Endothelial cell of hepatic sinusoid (primary cell): Measurements from ENCODE around the gene TEAD4.

ENCODE experiments used
- in situ Hi-C: cut with HindIII; loops from 2 replicates; pipeline ENCODE4 v1.10.0; 2017; ENCODE audit warnings: low sequenced_read_pairs

TEAD4 gene

DNA sequence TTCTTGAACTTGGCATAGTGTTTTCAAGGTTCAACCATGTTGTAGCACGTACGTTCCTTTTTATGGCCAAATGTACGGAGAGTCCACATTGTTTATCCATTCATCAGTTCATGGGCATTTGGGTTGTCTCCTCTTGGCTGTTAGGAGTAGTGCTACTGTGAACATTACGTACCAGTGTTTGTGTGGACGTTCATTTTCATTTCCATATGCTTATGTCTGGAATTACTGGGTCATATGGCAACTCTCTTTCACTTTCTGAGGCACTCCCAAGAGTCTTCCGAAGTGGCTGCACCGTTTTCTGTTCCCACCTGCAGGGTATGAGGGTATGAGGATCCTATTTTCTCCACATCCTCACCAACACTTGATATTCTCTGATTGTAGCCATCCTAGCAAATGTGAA lies 68.9 kb downstream of the TEAD4 start:
- in situ Hi-C loops = no loop called here

DNA sequence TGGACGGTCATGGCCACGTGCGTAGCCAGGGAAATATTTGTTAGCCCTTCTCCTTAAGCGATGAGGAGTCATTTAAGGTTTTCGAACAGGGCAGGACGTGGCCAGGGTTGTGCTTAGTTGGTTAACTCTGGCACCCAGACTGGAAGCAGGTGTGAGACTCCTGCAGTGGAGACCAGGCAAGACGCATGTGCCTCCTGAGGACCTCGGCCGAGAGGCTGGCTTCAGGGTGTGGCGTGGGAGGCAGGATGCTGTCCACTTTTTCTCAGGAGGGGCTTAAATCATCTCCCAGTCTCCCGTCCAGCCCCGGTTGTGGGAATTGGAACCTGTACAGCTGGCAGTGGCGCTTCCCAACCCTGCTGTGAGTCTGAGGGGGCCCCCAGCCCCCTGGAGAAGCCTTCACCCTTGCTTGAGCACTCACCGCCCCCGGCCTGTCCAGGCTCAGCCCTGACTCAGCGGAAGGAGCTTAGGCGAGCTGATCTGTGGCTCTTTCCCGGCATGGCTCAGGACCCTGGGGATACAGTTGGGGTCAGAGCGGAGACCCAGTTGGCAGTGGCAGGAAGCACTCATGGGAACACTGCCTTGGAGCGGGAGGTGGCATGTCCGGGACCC lies 71.7 kb downstream of the TEAD4 start:
- in situ Hi-C loops = no loop called here

GRCh38 chr12:3032161-3032560 lies 73.0 kb downstream of the TEAD4 start:
- in situ Hi-C loops = no loop called here

DNA sequence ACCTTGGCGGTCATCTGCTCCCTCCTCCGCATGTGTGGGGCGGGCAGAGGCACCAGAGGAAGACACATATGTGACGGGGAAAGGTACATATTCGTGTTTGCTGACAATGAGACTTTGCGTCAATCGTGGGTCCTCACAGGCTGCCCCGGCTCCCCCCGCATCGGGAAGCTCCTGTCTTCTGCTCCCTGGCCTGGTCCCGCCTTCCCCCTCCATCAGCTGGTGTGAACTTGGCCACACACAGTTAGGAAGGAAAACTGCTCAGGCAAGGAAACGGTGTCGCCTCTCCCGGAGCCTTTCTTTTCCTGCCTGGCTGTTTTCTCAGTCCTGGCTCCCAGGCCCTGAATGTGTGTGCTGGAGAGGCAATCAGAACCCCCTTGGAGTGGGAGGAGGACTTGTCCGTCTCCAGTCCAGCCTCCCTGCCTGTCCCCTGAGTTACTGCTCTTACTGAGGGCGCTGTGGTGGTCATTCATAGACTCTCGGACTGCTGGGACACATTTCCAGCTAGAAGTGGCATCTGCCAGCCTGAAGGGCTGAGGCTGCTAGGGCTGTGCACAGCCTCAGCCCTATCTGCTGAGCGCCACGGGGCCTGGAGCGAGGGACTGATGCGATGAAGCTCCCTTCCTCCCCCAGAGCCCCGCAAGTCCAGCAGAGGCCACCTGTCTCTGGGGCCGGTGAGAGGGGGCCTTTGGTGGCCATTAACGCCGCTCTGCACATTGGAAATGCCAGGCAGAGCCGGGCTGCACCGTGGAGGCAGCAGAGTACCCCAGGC lies 73.8 kb downstream of the TEAD4 start:
- in situ Hi-C loops = no loop called here

- in situ Hi-C loops = no loop called here
Measured at GRCh38 chr12:3033539-3033867, 74.3 kb downstream of the TEAD4 start.

- in situ Hi-C loops = no loop called here
Measured at GRCh38 chr12:3034067-3034750, 75.0 kb downstream of the TEAD4 start.

DNA sequence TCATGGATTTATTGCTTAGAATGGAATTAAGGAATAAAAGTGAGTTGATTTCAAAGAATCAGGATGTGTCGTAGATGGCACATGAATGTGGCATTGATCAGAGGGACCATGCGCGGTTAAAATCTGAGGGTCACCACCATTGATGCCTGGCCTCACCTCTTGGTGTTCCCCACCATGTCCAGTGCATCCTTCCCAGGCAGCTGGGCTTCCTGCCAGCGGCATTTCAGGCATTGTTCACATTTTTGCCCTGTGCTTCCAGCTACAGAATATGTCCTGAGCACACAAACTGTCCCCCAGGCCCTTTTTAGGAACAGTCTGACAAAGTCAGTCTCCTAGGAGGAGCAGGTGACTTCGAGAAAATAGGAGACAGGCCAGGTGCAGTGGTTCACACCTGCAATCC lies 76.0 kb downstream of the TEAD4 start:
- in situ Hi-C loops = no loop called here

DNA sequence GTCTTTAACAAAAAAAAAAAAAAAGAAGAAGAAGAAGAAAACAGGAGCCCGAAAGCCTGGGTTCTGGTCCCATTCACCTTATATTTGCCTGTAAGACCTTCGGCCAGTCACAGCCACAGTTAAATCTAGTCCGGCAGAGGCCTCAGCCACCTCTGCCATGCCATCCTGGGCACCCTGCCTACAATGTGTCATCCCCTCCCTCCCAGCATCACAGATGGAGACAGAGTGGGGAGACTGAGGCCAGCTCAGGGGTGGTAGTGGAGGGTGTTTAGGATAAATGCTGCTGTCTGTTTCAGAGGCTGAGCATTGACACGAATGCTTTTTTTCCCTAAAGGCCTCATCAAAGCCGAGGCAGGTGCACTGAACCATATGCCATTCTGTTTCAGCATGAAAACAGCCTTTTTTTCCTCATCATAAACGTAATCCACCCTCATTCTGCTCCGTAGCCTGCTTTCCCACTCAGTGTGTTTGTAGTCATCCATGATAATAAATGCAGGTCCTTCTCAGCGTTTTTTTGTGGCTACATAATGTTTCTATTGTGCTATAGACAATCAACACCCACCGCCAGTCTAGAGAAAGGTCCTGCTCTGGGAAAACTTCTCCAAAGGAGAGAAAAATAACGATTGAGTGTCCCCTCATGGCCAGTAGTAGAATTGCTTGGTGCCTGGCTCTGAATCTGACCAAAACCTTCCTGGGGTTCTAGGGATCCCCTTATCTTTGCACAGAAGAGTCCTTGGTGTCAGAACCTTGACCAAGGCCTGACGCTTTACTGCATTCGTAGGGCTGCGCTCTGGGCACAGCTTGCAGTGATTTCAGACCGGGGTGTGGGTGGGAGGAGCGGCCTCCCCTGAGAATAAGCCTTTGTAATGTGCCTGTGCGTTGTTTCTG lies 76.9 kb downstream of the TEAD4 start:
- in situ Hi-C loops = no loop called here

GRCh38 chr12:3036901-3037600 lies 77.9 kb downstream of the TEAD4 start:
- in situ Hi-C loops = no loop called here

DNA sequence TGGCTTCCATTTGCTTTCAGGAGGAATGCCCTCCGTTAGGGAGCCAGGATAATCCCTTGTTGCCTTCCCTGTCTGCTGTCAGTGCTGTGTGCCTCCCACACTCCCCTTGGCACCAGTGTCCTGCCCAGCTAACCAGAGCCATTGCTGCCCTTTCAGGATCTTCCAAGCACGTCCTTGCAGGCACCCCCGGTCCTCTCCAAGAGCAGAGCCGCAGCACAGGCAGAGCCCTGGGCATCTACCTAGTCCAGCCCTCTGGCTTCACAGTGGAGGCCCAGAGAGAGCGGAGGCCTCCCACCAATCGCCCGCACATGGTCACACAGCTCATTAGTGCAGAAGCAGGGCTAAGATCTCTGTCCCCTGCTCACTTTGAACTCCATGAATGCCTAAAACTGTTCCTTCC lies 79.0 kb downstream of the TEAD4 start:
- in situ Hi-C loops = no loop called here

GRCh38 chr12:3038926-3039510 lies 79.8 kb downstream of the TEAD4 start:
- in situ Hi-C loops = no loop called here

- in situ Hi-C loops = no loop called here
Measured at GRCh38 chr12:3040026-3040656, 80.9 kb downstream of the TEAD4 start.

DNA sequence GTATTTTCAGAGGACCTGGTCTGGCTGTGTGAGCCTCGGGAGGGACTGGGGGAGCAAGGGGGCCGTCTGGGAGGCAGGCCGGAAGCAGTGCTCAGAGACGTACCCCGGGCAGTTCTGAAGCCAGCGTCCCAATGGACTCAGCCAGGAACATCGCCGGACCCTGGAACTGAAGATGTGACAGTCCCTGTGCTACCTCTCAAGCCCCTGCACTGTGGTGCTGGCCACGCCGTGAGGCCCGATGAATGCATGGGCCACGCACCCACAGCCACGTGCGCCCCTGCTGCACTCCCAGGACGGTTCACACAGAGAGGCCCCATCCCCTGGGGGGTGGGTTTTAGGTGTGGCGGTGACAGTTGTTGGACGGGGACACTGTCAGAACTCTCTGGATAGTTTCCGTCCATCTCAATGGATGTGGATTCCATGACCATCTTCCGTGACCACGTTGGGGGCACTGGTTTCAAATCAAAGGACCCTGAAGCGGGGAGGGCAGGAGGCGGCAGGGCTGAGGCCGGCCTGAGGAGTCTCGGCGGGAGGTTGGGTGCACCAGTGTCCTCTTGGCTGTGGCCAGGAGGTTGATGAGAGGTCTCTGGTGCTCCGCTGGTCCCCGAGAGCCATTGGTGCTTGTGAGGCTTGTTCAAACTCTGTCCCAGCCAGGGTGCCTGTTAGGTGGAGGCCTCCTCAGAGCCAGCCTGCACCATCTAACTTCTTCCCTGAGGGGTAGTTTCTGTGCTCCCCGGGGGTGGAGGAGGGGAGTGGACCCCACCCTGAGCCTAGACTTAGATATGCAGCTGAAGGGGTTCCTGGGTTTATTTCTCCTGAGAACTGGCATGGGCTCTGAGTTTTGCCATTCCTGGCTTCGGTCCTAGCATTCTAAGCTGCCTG lies 81.7 kb downstream of the TEAD4 start:
- in situ Hi-C loops = no loop called here

GRCh38 chr12:3041558-3042164 lies 82.5 kb downstream of the TEAD4 start:
- in situ Hi-C loops = no loop called here

GRCh38 chr12:3042394-3042793 lies 83.2 kb downstream of the TEAD4 start:
- in situ Hi-C loops = no loop called here

GRCh38 chr12:3042826-3043225 lies 83.6 kb downstream of the TEAD4 start:
- in situ Hi-C loops = no loop called here

DNA sequence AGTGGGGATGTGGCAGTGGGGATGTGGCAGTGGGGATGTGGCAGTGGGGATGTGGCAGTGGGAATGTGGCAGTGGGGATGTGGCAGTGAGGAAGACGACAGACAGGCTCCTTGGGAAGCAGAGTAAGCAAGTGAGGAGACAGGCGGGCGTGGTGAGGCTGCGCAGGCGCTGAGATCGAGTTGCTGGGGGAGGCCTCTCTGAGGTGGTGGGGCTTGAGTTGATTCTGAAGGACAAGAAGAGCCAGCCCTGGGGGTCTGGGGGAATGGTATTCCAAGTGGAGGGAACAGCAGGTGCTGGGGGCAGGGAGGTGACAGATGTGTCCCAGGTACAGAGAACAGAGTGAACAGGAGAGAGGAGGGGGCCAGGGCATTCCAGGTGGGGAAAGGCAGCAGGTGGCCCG lies 84.2 kb downstream of the TEAD4 start:
- in situ Hi-C loops = no loop called here

- in situ Hi-C loops = no loop called here
Measured at GRCh38 chr12:3044141-3044630, 85.0 kb downstream of the TEAD4 start.
